GM18907 (cell line): Measurements from ENCODE around the gene CYFIP1.

Source experiments
- ATAC-seq: cut with Tn5 transposase; IDR thresholded peaks from one replicate; pipeline ENCODE4 v1.9.1; 2021; ENCODE audit warnings: mild to moderate bottlenecking, moderate library complexity; ENCODE audit not compliant: unreplicated experiment

CYFIP1 gene

DNA sequence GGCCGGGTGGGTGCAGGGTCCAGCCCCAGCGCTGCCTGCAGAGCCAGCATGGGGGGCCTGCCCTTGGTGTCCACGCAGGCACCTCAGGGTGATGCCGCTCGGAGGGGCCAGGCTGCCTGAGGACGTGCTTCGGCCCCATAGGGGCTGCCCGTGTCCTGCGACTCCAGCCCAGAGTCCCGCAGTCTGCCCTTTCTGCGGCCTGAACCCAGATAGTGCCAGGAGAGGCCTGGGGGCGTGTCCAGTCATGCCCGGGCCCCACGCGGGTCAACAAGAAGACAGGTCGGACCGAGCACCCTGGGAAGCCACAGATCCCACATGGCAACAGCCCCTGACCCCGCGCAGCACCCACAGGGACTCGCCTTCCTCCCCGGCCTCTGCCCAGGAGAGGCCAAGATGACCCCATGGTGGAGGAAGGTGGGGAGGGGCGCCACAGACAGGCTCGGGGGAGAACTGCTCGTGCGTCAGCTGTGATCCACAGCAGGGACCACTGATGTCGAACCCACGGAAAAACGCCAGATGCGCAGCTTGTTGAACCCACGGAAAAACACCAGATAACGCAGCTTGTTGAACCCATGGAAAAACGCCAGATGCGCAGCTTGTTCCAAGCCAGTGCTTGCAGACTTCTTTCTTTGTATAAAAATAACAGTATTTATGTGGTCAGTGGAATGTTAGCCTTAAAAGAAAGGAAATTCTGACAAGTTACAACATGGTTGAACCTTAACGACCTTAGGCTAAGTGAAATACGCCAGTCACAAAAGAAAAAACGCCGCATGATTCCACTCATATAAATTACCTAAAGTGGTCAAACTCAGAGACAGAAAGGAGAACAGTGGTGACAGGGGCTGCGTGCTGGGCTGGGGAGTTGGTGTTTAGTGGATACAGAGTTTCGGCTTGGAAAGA lies 28.5 kb downstream of the CYFIP1 start:
- no peak for ATAC-seq

DNA sequence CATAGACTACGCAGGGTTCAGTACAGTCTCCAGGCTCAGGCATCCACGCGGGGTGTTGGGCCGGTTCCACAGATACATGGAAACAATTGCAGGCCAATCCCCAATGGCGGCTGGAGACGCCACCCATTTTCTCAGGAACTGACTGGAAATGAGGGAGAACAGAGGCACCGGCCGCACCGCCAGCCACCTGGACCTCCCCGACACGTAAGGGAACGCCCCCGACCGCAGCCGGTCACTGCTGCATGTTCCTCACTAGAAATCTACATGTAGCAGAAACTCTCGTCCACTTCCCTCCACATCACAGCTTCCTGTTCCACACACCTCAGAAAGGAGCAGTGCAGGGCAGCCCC lies 29.2 kb downstream of the CYFIP1 start:
- no peak for ATAC-seq

DNA sequence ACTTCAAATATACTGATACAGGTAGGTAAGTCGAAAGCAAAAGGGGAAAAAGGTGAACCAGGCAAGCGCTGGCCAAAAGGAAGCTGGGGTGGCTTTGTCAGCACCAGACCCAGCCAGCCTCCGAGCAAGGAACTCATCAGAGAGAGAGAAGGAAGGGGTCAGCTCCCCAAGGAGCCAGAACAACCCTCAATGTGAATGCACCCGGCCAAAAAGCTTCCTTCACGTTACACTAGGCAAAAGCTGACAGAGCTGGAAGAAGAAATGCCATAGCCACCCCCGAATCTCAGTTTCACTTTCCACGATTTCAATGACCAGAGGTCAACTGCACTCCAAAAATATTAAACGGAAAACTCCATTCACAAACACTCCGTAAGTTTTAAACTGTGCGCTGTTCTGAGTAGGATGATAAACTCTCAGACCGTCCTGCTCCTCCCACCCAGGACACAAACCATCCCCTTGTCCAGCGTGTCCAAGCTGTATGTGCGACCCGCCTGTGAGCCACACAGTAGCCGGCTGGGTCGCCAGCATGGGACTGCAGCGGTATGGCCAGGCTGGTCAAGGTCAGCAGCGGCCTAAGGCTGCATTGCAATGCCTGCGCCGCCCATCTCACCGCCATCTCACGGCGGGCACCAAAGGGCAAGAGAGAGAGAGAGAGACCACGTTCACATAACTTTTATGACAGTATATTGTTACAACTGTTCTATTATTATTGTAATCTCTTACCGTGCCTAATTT lies 29.7 kb downstream of the CYFIP1 start:
- no peak for ATAC-seq

DNA sequence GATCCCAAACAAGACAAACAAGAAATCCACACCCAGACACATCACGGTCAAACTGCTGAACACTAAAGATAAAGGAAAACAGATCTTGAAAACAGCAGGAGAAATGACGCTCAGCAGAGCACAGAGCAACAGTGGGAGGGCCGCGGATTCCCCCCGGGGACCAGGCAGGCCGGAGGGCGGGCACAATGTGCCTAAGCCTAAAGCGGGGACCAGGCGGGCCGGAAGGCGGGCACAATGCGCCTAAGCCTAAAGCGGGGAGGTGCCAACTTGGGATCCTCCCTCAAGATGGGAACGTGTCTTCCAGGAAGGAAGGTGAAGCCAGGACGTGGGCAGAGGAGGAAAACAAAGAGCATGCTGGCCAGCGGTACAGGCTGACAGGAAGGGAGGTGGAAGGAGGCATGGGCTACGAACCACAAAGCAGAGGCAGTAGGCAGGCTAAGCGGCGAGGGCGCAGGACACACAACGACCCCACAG lies 31.1 kb downstream of the CYFIP1 start:
- ATAC-seq = peak; percentile 95

DNA sequence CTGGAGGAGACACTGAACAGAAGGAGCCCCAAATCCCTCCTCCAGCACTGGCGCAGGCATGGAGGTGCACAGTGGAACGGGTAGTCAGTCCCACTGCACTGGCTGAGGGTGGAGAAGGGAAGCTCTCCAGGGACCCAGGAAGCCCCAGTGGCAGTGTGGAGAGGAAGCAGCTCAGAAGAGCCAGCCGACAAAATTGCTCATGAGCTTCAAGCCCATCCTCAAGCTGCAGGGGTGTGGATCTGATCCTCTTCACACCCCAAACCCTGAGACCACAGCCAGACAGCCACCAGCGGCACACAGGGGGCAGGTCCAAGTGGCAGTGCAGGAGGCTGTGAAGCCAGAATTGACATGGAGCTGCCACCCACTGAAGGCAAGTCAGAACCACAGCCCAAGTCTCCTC lies 32.1 kb downstream of the CYFIP1 start:
- no peak for ATAC-seq

DNA sequence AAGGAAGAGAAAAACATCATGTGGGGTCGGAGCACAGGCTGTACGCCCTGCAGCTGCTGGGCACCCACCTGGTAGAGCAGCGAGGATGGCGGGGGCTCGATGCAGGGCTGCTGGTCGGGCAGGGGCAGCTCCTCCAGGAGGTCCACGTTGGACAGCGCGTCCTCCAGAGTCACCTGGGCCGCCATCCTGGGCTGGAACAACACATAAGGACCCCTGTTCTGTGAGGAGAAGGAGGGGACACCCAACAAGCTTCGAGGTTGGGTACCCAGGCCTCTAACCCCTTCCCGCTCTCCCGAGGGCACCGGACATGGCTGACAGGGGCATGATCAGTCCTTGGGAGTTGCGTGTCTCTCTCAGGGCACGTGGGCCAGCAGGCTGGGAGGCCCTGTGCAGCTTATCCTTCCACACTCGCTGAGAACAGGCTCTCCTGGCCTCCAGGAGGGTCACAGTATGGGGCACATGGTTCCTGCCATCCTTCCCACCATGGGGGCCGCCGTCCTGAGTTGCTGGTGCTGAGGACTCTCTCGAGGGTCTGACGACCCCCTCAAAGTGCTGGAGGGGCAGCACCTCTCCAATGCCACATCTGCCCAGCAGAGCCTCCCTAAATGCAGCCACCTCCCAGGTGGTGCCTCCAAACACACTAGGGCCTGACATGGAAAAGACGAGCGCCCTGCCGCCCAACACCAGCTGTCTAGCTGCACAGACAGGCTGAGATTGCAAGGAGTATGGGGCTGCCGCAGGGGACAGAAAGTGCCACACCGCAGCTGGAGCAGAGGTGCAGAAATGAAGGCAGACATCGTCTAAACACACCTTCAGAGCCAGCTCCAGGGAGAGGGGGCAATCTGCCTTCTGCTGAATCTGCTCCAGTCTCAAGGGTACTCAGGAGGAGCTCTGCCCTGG lies 32.8 kb downstream of the CYFIP1 start:
- ATAC-seq = no peak

DNA sequence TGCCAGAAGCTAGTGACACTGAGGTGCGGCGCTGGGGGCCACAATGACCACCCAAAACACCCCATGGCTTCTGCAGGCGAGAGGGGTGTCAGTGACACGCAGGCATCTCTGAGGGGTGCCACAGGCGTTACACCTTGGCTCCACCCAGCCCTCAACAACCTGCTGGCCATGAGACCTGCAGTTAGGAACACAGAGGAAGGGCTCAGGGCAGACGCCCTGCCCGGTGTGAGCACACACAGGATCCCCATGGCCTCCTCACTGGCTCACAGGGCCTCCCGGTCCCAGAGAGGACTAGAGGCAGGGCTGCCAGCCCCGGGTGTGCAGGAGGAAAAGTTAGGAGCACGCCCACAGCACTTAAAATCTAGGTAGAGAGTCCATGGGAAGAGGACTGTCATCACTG lies 35.1 kb downstream of the CYFIP1 start:
- no peak for ATAC-seq

DNA sequence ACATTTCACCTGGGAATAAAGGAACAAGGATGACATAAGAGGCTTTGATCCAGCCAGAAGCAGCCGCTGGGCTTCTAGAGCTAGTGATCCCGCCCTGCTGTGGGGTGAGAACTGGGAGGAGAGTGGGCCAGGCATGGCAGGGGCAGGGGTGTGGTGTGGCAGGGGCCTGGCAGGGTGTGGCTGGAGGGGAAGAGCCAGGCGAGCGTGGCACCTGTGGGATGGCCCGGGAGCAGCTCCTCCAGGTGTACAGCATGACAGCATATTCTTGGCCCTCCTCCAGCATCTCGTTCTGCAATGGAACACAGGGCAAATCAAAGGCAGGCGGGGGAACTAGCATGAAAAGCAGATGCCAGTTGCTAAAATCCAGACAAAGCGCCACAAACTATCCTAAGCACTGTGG lies 35.5 kb downstream of the CYFIP1 start:
- no peak for ATAC-seq

DNA sequence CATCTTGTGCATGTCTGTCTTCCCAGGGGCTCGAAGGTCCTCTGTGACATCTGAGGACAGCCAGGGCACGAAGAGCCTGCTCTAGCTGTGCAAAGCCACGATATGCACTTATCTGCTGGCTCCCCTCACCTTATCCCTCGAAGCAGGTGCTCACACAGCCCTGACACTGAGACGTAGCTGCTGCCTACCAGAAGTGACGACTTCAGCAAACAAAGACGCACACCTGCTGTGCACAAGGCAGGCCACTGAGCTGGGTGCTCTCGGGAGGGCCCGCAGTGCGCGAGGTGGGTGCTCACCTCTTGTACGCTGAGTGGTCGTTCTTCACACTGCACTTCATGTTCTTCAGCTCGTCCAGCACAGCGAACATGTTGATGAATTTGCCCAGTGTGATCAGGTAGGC lies 37.3 kb downstream of the CYFIP1 start:
- no peak for ATAC-seq

DNA sequence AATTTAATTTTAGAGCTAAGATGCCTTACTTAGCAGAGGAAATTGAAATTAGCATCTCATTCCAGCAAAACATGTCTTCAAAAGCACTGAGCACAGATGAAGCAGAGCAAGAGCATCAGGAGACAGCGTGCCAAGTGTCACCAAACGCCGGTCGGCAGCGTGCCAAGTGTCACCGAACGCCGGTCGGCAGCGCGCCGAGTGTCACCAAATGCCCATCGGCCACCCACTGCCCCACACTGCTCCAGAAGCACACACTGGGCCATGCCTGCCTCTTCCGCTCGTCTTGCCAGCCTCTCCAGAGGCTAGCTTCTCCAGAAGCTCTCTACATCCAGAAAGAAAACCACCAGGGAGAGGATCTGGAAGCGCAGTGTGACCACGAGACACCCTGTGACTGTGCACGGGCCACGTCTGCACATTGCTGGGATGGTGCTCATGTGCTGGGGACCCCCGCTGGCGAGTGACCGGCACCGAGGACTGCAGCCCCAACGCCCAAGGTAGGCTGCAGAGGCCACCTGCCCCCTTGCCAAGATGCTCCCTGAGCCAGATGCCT lies 37.8 kb downstream of the CYFIP1 start:
- ATAC-seq = no peak

DNA sequence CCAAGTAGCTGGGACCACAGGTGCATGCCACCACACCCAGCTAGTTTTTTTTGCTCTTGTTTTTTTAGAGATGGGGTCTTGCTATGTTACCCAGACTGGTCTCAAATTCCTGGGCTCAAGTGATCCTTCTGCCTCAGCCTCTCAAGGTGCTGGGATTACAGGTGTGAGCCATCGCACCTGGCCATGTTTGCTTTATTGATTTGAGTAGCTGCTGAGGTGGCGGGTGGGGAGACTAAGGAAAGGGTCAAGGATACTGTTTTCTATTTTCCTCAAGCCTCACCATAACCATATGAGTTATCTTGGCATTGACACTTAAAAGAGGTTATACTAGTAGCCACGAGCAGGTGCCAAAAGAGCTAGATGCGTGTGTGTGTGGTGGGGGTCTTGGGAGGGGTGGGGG lies 39.0 kb downstream of the CYFIP1 start:
- no peak for ATAC-seq

DNA sequence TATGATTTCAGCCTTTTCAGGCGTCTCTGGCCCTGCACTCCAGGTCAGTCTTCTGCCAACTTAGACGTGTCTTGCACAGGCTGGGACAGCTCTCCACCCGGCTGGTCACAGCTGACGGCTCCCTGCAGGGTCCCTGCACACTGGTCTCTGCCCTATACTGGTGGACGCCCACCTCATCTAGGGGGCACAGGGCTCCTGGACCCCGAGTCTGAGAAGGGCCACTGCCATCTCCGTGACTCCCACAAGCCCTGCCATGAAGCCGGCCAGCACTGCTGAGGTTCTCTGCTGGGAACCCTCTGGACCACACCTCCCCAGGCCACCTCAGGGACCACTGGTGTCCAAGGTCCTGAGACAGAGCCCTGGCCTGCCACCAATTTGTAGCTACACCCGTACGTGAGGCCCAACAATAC lies 40.5 kb downstream of the CYFIP1 start:
- ATAC-seq = no peak

DNA sequence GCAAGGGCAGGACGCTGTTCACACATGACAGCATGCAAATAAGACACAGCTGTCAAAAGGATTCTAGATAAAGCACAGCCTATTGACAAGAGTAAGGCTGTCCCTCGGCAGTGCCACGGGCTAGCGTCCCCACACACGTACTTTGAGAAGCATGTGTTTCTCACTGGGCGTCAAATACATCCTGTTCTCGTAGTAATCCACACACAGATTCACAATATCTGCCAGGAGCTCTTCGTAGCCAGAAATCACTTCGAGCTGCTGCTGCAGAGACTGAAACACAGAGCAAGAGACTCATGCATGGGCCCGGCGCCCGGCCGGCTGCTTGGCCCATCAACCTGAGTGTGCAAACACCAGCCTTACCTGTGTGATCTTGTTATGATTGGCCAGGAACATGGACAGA lies 41.1 kb downstream of the CYFIP1 start:
- ATAC-seq = no peak

DNA sequence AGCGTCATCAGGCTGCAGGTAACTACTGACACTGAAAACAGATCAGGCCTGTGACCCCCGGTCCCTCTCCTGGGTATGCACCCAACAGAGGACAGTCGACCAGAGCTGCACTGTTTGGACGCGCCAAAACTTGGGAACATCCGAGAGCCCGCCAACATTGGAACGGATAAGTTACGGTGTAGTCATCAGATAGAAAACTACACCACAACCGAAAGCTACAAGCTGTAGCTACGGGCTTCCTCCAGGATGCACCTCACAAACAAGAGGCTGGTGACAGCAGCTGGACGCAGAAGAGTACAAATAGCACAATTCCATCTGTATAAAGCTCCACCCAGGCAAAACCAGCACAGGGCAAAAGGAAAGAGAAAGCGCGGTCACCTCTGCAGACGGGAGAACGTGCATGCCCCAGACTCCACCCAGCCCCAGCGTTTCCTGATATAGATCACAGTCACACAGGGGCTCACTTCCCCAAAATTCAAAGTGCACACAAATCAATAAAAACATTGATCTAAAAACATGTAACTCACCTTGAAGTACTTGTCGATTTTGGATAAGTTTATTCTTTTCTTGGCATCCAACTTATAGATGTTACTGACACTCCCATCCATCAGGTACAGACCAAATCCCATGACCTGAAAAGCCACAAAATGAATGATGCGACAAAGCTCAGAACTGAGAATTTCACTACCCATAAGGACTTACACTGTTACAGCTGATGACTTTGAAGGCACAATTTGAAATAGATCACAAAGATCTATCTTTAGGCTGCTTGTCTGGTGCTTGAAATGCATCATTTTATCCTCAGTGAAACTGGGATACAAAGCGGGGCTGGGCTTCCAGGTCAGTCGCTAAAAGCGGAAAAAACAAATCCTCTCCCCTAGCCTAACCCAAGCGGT lies 43.3 kb downstream of the CYFIP1 start:
- peak; percentile 92 for ATAC-seq

DNA sequence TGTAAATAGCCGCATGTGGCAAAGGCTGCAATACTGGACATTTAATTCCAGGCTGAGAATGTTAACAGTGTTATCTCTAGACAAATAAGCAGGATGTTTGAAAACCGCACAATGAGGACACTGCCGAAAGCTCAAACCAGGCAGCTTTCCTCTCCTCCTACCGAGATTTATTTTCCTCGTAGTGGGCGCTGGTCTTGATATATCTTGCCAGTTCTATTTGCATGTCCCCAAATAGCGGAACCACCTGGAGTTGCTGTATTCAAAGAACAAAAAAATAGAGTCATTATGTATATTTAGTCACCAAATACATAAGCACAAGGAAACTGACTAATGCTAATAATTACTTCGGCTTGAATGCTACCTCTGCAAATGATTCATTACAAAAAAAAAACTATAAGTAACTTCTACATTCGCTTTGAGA lies 46.5 kb downstream of the CYFIP1 start:
- no peak for ATAC-seq

DNA sequence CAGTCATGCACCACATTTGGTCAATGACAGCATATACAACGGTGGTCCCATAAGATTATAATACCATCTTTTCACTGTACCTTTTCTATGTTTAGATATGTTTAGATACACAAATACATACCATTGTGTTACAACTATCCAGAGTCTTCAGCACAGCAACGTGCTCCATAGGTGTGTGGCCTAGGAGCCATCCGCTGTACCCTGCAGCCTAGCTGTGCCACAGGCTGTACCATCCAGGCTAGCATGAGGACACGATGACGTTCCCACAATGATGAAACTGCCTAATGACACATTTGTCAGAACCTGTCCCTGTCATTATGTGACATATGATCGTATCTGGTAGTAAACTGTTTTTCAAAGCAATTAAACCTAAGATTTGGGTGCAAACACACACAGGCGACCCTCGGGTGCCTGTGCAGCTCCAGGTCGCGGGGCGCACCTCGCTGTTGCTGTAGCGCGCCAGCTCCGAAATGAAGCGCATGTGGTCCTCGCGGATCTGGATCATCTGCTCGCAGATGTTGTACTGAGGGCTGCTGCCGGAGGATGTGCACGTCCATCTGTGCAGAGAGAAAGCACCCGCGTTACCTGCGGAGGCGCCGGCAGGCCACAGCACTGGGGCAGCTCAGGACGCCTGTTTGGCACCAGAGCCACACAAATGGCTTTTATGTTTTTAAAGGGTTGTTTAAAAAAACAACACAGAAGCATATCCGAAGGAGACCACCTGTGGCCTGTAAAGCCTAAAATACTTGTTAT lies 48.2 kb downstream of the CYFIP1 start:
- no peak for ATAC-seq

DNA sequence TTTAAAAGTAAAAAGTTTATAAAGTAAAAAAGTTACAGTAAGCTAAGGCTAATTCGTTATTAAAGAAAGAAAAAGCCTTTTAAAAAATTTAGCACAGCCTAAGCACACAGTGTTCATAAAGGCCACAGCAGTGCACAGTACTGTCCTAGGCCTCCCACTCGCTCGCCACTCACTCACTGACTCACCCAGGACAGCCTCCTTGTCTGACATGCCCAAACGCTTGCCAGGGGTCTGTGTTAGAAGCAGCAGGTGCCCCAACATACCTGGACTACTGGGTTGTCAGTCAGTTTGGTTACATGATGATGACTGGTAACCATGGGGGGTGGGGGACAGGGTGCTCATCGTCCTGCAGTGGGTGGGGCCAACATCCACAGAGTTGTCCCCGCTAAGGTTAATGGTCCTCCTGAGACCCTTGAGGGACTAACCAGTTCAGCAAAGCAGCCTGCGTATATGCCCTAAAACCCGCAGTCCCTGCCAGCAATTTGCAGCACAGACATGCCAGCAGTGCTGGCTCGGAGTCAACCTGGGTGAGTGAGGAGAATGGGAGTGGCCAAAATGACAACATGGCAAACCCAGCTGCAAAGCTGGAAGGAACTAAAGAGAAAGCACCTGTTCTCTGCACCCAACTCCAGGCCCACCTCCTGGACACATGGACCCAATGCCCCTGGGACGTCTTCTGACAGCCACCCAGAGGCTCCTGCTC lies 49.2 kb downstream of the CYFIP1 start:
- ATAC-seq = no peak

DNA sequence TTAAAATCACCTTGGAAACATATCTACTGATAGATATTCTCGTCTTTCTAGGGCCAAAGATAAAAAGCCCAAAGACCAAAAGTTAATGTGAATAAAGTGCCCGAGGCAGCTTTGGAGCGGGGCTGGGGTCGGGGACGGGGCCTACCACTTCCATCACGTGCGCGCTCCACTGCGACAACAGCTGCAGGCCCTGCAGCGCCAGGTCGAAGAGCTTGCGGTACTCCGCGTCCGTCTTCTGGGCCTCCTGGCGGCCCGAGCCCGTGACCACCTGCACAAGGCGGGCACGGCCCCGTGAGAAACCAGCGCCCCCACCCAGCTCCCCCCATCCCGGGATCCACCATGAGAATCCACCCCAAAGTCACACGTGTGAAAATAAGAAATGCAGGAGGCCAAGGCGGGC lies 52.4 kb downstream of the CYFIP1 start:
- ATAC-seq = no peak

DNA sequence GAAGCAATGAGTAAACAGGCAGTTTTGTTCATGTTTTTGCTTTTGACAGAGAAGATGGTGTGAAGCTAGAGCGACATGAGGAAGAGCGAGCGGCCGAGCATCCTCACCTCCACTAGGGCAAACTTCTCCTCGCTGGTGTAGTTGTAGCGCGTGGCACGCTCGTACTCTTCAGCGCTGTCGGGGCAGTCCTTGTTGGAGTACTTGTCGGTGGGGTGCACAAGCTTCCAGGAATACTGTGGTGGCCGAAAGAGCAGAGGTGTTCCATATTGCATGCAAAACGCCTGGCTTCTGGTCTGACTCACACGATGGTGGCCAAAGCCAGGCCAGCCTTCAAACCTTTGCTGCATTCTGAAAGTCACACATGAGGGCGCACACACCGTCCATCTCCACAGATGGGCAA lies 54.3 kb downstream of the CYFIP1 start:
- ATAC-seq = no peak
